NOMO-1 treated with dmso at 0.1 percent for 144 hours (cell line): Measurements from ENCODE around the gene KLF4.

Experiments used
- DNase-seq: peaks from one replicate; lab custom pipeline; 2025; ENCODE audit not compliant: unreplicated experiment; lab: John Stamatoyannopoulos, UW

KLF4 gene

DNA sequence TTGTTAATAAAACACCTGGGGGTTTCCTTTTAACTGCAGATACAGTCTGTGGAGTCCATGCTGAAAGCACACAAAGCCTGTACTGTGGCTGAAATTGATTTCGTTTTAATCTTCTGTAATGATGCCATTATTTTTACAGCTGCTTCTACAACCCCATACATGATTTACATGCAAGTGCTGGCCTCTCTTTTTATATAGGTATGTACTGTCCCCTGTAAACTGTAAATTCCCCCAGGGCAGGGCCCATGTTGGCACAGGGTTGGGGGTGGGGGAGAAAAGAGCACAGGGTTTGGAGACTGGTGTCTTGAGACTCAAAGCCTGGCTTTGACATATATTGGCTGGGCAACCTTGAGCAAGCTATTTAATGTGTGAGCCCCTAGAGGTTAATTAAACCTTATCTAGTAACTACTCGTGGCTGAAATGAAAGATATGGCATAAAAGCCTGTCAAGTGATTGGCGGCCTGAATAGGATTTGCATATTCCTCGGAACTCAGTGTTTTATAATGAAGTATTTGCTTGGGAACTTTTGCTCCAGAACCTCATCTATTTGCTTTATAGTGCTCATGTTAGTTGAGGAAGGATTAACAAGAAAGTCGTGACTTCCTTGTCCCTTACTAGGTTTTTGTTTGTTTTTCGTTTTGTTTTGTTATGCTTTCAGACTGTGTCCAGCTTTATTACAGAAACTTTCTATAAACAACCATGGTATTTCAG lies 34.0 kb downstream of the KLF4 start:
- no peak for DNase-seq

DNA sequence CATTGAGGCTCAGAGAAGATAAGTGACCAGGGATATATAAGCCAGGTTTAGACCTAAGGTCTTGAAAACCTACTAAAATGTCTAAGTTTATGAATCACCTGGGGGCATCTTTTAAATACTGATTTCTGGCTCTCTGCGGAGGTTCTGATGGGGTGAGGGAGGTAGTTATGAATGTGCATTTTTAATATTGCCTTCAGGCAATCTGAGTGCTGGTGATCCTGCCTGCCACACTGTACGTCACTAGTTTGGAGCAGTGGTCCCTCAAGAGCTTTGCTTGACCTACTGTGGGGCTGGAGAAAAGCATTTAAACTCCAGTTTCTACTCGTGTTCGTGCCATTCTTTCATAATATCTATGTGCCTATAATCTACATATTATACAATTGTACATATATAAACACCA lies 36.1 kb downstream of the KLF4 start:
- DNase-seq, result no peak

DNA sequence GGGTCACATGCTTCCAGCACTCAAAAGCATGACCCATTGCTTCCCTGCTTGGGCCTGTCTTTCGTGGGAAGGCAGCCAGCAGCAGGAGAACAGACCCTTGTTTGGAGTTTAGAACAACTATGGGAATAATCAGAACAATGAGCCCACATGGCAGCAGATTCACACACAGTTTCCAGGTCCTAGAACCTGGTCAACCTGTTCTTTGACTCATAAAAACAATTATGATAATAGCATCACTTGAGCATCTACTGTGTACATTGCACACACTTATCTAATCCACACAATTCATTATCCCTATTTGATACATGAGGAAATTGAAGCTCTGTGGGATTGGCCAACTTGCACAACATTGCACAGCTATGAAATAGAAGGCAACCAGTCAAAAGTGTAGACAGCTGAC lies 41.7 kb downstream of the KLF4 start:
- no peak for DNase-seq

DNA sequence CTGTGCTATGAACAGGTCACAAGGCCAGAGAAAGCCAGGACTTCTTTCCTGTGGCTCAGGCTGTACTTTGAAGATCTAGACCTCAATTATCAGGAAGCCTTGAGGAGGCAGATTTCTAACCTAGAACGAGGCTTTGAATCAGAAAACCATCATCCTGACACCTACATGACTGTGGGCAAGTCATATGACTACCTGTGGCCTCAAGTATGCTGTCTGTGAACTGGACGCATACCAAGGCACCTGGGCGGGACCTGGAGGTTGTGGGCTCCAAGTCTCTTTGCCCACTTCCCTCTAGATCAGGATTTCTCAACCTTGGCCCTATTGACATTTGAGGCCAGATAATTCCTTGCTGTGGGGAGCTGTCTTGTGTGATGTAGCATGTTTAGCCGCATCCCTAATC lies 42.5 kb downstream of the KLF4 start:
- DNase-seq, result no peak

DNA sequence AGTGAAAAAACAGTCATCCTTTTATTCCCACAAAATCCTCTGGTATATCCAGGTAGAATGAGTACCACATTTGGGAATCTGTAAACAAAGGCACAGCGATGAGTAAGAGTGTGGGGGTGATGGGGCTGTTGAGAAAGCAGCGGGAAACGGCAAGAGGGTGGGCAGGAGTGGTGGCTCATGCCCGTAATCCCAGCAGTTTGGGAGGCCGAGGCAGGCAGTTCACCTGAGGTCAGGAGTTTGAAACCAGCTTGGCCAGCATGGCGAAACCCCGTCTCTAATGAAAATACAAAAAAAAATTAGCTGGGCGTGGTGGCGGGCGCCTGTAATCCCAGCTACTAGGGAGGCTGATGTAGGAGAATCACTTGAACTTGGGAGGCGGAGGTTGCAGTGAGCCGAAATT lies 43.1 kb downstream of the KLF4 start:
- DNase-seq, result no peak

DNA sequence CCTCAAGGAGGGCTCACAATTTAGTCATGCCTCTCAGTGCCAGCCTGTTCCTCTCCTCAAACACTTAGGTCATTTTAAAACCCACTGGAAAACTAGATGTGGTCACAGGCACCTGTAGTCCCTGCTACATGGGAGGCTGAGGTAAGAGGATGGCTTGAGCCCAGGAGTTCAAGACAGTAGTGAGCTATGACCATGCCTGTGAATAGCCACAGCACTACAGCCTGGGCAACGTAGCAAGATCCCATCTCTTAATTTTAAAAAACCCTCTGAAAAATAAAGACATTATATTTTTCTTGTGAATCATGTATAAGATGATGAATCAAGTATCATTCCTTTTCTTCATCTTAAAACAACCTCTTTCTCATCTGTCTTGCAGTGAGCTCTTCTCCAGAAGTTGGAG lies 45.8 kb downstream of the KLF4 start:
- no peak for DNase-seq

DNA sequence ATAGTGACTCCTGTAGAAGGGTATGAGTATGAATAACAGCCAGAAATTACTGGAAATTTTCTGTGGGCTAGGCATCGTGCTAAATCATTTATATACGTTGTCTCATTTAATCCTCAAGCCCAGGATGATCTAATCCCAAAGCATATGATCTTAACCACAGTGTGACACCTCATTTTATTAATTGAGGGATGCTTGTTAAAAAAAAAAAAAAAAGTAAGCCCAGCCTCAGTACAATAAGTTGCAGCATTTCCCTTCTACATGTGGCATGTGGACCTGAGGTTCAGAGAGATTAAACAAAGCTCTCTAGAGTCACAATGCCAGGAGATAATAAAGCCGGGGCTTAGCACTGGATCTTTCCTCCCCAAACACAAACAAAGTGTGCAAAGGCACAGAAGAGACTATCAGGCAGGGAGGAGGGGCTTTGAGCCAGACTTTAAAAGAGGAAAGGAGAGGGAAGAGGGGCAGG lies 49.5 kb downstream of the KLF4 start:
- DNase-seq, result no peak

DNA sequence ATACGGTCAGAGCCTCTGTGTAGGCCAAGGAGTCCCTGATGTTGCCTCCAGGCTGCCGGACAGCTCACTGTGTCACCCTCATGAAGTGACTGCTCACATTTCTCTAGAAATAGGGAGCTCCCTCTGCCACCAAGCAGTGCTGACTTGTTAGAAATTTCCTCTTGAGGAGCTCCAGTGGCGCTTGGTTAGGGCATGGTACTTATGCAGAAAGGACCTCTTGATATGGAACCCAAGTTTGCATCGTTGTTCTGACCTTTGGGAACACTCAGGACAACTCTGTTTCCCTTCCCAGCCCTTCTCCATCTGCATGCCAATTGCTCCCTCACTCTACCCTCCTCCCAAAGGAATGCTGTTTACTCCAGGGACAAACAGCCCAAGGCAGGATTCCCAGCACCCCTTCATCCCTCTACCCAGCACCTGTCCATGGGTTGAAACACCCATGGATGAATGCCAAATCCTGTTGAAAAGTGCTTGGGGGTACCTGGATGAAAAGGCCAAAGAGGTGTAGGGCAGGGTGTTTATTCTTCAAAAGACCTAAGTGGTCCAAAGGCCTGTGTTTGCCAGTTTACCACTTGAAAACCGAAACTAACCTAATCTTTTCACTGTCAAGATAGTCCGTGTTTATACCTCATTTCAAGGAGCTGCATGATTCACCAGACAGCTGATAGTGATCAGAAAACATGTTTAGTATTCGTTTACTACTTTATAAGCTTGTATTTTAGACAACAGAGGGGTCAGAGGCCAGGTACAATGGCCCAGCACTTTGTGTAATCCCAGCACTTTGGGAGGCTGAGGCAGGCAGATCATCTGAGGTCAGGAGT lies 51.1 kb downstream of the KLF4 start:
- no peak for DNase-seq

DNA sequence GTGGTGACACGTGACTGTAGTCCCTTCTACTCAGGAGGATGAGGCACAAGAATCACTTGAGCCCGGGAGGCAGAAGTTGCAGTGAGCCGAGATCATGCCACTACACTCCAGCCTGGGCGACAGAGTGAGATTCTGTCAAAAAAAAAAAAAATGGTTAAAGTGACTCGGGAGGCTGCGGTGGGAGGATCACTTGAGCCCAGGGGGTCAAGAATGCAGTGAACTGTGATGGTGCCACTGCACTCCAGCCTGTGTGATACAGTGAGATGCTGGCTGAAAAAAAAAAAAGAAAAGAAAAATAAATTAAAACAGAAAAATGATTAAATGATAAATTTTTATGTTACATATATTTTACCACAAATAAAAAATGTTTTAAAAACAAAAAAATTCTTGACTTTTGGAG lies 51.9 kb downstream of the KLF4 start:
- no peak for DNase-seq

DNA sequence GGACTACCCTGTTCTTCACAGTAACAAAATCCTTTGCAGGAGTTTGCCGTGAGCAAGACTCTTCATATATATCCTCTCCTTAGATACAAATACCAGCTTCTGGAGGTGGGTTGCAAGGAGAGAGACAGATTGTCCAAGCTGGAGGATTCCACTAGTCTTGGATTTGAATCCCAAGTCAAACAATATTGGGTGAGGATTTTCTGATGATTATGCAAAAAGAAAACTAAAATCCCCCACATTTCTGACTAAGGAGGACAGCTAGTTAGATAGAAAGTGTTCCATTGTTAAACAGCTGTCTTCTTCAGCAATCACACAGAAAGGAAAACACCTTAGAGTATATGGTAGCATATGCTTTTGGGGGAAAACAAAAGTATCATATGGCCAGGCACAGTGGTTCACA lies 54.2 kb downstream of the KLF4 start:
- no peak for DNase-seq
